Activated effector memory CD4-positive, alpha-beta T cell treated with Interleukin-2 at 50 U/mL for 16 hours (primary cell): ENCODE measurements around the gene GAB3.

Experiments used
- DNase-seq: peaks from one replicate; pipeline ENCODE4 v3.0.0-alpha.2; 2020

Gene GAB3

GRCh38 chrX:154749856-154750255 is 1.0 kb downstream of the GAB3 start:
- no peak for DNase-seq

GRCh38 chrX:154748712-154749339 is 2.1 kb downstream of the GAB3 start:
- peak; percentile 6 for DNase-seq

DNA sequence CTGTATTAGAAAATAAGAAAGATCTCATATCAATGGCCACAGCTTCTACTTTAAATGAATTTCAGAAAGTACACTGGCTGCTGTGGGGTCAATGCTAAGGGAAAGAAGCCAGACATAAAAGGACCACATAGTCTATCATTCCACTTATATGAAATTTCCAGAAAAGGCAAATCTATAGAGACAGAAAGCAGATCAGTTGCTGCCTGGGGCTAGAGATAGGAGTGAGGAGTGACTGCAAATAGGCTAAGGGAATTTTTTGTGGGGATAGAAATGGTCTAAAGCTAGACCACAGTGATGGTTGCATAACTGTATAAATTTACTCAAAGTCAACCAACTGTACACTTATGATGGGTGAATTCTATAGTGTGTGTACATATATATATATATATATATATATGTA is 8.3 kb downstream of the GAB3 start:
- no peak for DNase-seq

DNA sequence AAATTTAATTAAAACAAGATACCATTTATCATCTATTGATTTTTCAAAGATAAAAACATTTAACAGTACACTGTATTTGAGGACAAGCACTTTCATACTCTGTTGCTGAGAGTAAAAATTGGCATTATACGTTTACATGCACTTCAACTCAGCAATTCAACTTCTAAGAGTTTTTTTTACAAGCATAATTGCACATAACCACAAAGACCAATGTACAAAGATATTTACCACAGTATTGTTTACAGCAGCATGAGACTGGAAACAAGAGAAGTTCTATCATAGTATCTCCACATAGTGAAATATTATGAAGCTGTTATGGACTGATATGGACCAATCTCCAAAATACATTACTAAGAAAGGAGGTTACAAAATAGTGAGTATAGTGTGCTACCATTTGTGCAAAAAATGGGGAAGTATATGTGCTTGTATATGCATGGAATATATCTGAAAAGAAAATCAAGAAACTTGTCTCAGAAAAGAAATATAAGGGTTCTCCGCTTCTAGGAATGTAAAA is 10.9 kb downstream of the GAB3 start:
- DNase-seq, result no peak

- DNase-seq, result no peak
Observed at GRCh38 chrX:154738011-154738738, 12.7 kb downstream of the GAB3 start.

DNA sequence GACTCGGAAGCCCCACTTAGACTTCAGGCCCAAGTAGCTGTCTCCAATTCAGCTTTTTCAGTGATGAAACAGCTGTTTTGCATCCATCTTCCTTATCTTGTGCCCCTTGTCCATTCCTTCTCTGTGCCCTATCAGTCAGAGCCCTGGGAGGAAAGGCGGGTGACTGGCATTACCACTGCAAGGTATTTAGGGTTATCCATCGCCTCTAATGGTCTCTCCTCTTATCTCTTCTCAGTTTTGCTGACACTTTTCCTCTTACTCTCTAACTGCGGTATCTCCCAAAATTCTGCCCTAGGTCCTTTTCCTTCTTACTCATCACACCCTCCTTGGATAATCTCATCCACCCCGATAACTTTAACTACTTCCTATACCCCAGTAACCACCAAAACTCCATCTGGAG is 13.7 kb downstream of the GAB3 start:
- DNase-seq, result no peak

GRCh38 chrX:154735695-154736393 is 15.0 kb downstream of the GAB3 start:
- no peak for DNase-seq

- no peak for DNase-seq
Observed at GRCh38 chrX:154734061-154734781, 16.7 kb downstream of the GAB3 start.

- DNase-seq, result no peak
Observed at GRCh38 chrX:154733066-154733425, 17.8 kb downstream of the GAB3 start.

- DNase-seq, result no peak
Observed at GRCh38 chrX:154732421-154733065, 18.3 kb downstream of the GAB3 start.

DNA sequence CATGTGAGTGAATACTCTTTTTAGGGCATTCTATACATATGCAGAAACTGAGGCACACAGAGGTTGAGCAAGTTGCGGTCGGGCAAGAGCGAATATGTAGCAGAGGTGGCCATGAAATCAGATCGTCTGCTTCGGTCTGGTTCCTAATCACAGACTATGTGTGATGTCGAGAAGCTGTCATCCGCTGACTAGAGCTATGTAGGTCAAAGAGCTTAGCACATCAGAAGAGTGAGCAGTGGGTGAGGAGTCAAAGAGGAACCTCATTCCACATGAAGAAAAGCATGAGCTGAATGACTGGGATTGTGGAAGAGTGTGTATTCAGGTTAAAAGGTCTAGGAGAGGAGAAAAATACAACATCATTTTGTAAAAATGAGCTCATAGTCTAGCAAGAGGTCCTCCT is 19.0 kb downstream of the GAB3 start:
- no peak for DNase-seq

GRCh38 chrX:154731184-154731583 is 19.7 kb downstream of the GAB3 start:
- no peak for DNase-seq

DNA sequence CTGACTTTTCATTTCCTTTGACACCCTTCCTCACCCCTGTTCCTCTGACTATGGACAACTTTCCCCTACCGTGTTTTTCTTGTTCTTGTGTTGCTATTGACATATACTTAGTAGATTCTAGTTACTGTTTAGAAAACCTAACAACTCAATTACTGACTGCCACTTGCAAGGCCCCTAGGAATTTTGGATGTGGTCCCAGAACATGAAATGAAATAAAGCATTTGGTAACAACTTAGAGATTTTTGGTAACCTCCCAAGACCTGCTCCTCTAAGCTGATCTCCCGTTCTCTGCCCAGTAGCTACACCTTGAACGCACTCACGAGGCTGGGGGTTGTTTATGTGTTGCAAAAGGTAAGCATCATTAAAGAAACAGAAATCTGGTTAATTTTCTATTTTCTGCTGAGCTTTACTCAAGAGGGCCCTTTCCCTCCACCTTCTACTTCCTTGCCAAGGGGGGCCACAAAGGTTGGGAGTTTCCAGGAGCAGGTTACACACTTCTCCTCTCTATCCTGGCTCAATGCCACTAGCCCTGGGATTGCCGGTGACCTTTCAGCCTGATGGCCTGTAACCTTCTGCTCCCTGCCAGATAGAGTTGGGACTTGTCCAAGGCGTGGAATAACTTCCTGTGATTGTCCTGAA is 20.5 kb downstream of the GAB3 start:
- no peak for DNase-seq

DNA sequence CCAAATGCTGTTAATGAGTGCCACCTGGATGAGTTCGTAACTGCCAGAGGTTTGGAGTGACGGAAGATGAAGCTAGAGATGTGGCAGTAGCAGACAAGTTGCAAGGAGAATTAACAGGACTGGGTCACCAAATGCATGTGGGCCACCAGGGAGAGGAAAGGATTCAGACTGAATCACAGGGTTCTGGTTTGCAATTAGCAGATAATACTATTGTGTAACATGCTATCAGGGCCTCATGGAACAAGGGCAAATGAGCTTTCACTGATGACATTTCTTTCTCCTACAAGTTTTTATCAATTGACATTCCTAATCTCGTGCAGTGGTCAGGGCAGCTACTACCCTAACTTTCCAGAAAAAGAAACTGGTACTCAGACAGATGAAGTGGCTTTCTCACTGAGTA is 21.4 kb downstream of the GAB3 start:
- DNase-seq, result no peak

GRCh38 chrX:154728431-154729190 is 22.3 kb downstream of the GAB3 start:
- no peak for DNase-seq

GRCh38 chrX:154727871-154728270 is 23.0 kb downstream of the GAB3 start:
- DNase-seq, result no peak

- no peak for DNase-seq
Observed at GRCh38 chrX:154727418-154727817, 23.5 kb downstream of the GAB3 start.

DNA sequence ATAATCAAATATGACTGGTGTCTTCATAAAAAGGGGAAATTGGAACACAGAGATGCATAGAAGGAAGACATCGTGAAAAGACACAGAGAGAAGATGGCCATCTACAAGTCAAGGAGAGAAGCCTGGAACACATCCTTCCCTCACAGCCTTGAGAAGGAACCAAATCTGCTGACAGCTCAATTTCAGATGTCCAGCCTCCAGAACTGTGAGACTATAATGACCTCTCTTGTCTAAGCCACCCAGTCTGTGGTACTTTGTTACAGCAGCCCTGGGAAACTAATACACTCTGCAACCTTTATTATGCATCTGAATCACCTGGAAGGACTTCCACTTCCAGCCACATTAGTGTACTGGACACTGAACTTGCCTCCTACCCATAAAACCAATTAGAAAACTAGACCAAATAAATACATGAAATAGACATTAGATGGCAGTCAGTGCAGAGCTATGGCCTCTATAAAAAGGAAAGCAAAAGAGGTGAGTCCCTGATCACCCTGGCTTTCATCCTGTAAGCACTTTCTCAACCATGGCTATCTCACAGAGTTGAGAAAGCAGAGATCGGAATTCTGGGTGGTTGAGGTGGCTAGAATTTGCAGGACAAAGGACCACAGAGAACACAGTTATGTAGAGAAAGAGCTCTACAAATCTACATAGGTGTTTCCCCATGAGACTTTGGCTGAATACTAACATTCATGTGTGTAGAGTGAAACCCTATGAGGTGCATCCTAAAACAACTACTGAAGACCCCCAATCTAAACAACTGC is 25.7 kb downstream of the GAB3 start:
- no peak for DNase-seq

GRCh38 chrX:154721155-154721554 is 29.7 kb downstream of the GAB3 start:
- DNase-seq, result no peak

- no peak for DNase-seq
Observed at GRCh38 chrX:154720067-154720466, 30.8 kb downstream of the GAB3 start.
